DOHH2 (cell line): ENCODE results near the gene CEP95.

Experiments
- H3F3A ChIP-seq: fragments of 200-600 bp; sonication (generic), shearing (Covaris generic); 2 replicates; pipeline ENCODE4 v1.6.0; 2016; ENCODE audit warnings: antibody characterized with exemption, mild to moderate bottlenecking; ENCODE audit not compliant: control insufficient read depth, insufficient read depth
- H3K27ac ChIP-seq: fragments of 200-600 bp; sonication (generic); 2 replicates; pipeline ENCODE4 v1.5.1; 2014; ENCODE audit warnings: low read depth, mild to moderate bottlenecking, low read length, moderate library complexity
- H3K27me3 ChIP-seq: fragments of 200-600 bp; sonication (generic); 2 replicates; pipeline ENCODE4 v1.6.1; 2014; ENCODE audit warnings: mild to moderate bottlenecking, low read length, mixed read lengths; ENCODE audit not compliant: control insufficient read depth
- H3K36me3 ChIP-seq: fragments of 200-600 bp; sonication (generic); 2 replicates; pipeline ENCODE4 v1.6.1; 2014; ENCODE audit warnings: mild to moderate bottlenecking, low read length, moderate library complexity, mixed read lengths; ENCODE audit not compliant: control insufficient read depth
- H3K4me1 ChIP-seq: fragments of 200-600 bp; sonication (generic); 2 replicates; pipeline ENCODE4 v1.6.1; 2014; ENCODE audit warnings: mild to moderate bottlenecking, low read length, mixed read lengths; ENCODE audit not compliant: control insufficient read depth
- H3K4me2 ChIP-seq: fragments of 200-600 bp; sonication (generic); 2 replicates; pipeline ENCODE4 v1.6.0; 2014; ENCODE audit warnings: mild to moderate bottlenecking, low read length, moderate library complexity
- H3K4me3 ChIP-seq: fragments of 200-600 bp; sonication (generic); 2 replicates; pipeline ENCODE4 v1.5.1; 2014; ENCODE audit warnings: mild to moderate bottlenecking, low read length, mixed read lengths
- H3K79me2 ChIP-seq: fragments of 200-600 bp; sonication (generic); 2 replicates; pipeline ENCODE4 v1.6.1; 2014; ENCODE audit warnings: mild to moderate bottlenecking, low read length, mixed read lengths; ENCODE audit not compliant: control insufficient read depth
- H3K9me2 ChIP-seq: fragments of 200-600 bp; sonication (generic); replicated peaks from 2 replicates; pipeline ENCODE4 v1.6.1; 2014; ENCODE audit warnings: mild to moderate bottlenecking, low read length, mixed read lengths; ENCODE audit not compliant: control insufficient read depth
- H3K9me3 ChIP-seq: fragments of 200-600 bp; sonication (generic); 2 replicates; pipeline ENCODE4 v1.6.1; 2014; ENCODE audit warnings: antibody characterized with exemption, low read length, mixed read lengths; ENCODE audit not compliant: control insufficient read depth, insufficient read depth
- H4K20me1 ChIP-seq: fragments of 200-600 bp; sonication (generic); 2 replicates; pipeline ENCODE4 v1.6.0; 2014; ENCODE audit warnings: low read depth, mild to moderate bottlenecking, antibody characterized with exemption, low read length, moderate library complexity; ENCODE audit not compliant: control insufficient read depth, insufficient read depth
- EZH2phosphoT487 ChIP-seq: fragments of 200-600 bp; sonication (generic); IDR thresholded peaks from 2 replicates; pipeline ENCODE4 v1.6.1; 2017; ENCODE audit warnings: borderline replicate concordance, mild to moderate bottlenecking, antibody characterized with exemption, low read length, moderate library complexity, mixed read lengths
- TF ChIP-seq, protein P1 (sequence below): fragments of 200-600 bp; sonication (generic); IDR thresholded peaks from one replicate; pipeline ENCODE4 v1.5.1; 2014; ENCODE audit warnings: antibody characterized with exemption, mild to moderate bottlenecking, low read depth, low read length; ENCODE audit not compliant: poor library complexity, severe bottlenecking

Gene CEP95

GRCh38 chr17:64509179-64509578 is 2.4 kb downstream of the CEP95 start:
- peak overlapping the region; percentile 2; the same call in 1 of the 2 replicates for H3K4me2 ChIP-seq
- no peak overlapping the region for H3K27ac ChIP-seq
- H3K9me2 ChIP-seq, result no peaks in the 10 kb centered on the region
- peaks cover 16% of the 10 kb centered on the region for H3F3A ChIP-seq
- H4K20me1 ChIP-seq, result peaks cover 24% of the 10 kb centered on the region
- peaks cover 21% of the 10 kb centered on the region for H3K4me1 ChIP-seq
- no peaks in the 10 kb centered on the region for H3K9me3 ChIP-seq
- H3K36me3 ChIP-seq, result peaks cover 86% of the 10 kb centered on the region
- no peaks in the 10 kb centered on the region for H3K27me3 ChIP-seq
- peaks cover 69% of the 10 kb centered on the region for H3K79me2 ChIP-seq
- TF ChIP-seq, protein P1, sequence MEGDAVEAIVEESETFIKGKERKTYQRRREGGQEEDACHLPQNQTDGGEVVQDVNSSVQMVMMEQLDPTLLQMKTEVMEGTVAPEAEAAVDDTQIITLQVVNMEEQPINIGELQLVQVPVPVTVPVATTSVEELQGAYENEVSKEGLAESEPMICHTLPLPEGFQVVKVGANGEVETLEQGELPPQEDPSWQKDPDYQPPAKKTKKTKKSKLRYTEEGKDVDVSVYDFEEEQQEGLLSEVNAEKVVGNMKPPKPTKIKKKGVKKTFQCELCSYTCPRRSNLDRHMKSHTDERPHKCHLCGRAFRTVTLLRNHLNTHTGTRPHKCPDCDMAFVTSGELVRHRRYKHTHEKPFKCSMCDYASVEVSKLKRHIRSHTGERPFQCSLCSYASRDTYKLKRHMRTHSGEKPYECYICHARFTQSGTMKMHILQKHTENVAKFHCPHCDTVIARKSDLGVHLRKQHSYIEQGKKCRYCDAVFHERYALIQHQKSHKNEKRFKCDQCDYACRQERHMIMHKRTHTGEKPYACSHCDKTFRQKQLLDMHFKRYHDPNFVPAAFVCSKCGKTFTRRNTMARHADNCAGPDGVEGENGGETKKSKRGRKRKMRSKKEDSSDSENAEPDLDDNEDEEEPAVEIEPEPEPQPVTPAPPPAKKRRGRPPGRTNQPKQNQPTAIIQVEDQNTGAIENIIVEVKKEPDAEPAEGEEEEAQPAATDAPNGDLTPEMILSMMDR, result no peak
- TF ChIP-seq EZH2phosphoT487, result no peak
- no peak overlapping the region for H3K4me3 ChIP-seq

DNA sequence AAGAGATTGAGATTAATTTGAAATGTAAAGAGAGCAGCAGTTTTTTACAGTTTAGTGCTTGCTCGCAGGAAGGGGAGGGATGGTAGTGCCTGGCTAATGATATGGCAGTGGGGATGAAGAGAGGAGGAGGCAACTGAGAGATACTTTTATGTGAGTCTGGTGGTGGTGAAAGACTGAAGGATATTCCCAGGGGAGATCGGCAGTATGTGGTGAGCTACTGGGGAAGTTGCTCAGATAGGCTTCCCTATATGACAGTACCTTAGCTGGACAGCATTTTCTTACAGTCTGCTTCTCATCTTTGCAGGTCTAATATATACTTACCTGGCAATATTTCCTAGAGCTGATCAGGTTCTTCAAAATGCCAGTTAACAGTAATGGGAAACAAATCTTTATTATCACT is 8.6 kb downstream of the CEP95 start:
- H3K9me3 ChIP-seq, result no peaks in the 10 kb centered on the region
- no peaks in the 10 kb centered on the region for H3K9me2 ChIP-seq
- peaks cover 30% of the 10 kb centered on the region for H3K79me2 ChIP-seq
- H3K4me1 ChIP-seq, result no peaks in the 10 kb centered on the region
- H3K36me3 ChIP-seq, result peaks cover 93% of the 10 kb centered on the region
- no peak overlapping the region for H3K4me2 ChIP-seq
- no peak overlapping the region for H3K4me3 ChIP-seq
- H3K27ac ChIP-seq, result no peak overlapping the region
- peaks cover 4% of the 10 kb centered on the region; the same call in 1 of the 2 replicates for H3F3A ChIP-seq
- TF ChIP-seq EZH2phosphoT487, result no peak
- TF ChIP-seq, protein P1, result no peak
- no peaks in the 10 kb centered on the region for H3K27me3 ChIP-seq
- no peaks in the 10 kb centered on the region; the same call in 1 of the 2 replicates for H4K20me1 ChIP-seq

GRCh38 chr17:64515829-64516228 is 9.1 kb downstream of the CEP95 start:
- Histone ChIP-seq H3K79me2 (peaks cover 30% of the 10 kb centered on the region), H3K4me2 (no peak overlapping the region)

More at GRCh38 chr17:64515829-64516228, 9.1 kb downstream of the CEP95 start:
- H3K4me3 ChIP-seq, result no peak overlapping the region
- H3K27me3 ChIP-seq, result no peaks in the 10 kb centered on the region
- TF ChIP-seq, protein P1, result no peak
- TF ChIP-seq EZH2phosphoT487, result no peak
- no peaks in the 10 kb centered on the region for H3K9me3 ChIP-seq
- no peaks in the 10 kb centered on the region for H3K9me2 ChIP-seq
- H3K36me3 ChIP-seq, result peaks cover 93% of the 10 kb centered on the region
- H3F3A ChIP-seq, result peaks cover 4% of the 10 kb centered on the region; the same call in 1 of the 2 replicates
- no peaks in the 10 kb centered on the region for H3K4me1 ChIP-seq
- H3K27ac ChIP-seq, result no peak overlapping the region
- no peaks in the 10 kb centered on the region; the same call in 1 of the 2 replicates for H4K20me1 ChIP-seq
